NB4 (cell line): ENCODE measurements around the gene UBE2D2.

Source experiments
- POLR2A ChIP-seq: IDR thresholded peaks from 2 replicates; pipeline ENCODE4 v1.6.1; 2011; ENCODE audit warnings: mild to moderate bottlenecking; ENCODE audit not compliant: insufficient read length; ENCODE audit errors: extremely low read depth
- TF ChIP-seq, protein P1 (sequence below): IDR thresholded peaks from one replicate; pipeline ENCODE4 v1.5.1; 2012; ENCODE audit warnings: low read depth, low read length

DNA sequence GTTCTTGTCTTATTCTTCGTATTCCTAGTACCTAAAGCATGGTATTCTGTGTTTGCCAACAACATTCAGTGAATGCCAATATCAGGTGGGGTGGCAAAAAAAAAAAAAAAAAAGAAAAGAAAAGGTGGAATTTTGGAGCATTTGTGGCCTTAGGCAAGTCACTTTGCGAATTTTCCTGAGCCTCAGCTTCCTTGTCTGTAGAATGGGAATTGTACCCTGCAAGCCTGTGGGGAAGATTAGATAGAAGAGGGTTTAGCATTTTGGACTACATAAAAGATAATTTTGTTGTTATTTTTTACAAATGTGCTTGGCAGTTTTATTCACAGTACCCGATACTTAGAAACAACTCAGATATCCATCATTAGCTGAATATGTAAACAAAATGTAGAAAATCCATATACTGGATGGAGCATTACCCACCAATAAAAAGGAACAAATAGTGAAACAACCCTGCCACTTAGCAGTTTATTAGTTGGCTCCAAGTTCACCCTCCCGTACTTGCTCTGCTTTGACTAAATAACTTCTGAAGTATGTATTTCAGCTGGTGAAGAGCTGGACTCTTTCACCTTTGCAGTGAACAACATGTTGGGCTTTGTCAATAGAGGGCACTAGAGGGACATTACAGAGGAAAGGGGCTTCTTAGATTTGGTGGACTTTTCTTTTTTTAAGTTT, 13.6 kb downstream of the UBE2D2 start:
- TF ChIP-seq POLR2A = no peak
- TF ChIP-seq, protein P1, sequence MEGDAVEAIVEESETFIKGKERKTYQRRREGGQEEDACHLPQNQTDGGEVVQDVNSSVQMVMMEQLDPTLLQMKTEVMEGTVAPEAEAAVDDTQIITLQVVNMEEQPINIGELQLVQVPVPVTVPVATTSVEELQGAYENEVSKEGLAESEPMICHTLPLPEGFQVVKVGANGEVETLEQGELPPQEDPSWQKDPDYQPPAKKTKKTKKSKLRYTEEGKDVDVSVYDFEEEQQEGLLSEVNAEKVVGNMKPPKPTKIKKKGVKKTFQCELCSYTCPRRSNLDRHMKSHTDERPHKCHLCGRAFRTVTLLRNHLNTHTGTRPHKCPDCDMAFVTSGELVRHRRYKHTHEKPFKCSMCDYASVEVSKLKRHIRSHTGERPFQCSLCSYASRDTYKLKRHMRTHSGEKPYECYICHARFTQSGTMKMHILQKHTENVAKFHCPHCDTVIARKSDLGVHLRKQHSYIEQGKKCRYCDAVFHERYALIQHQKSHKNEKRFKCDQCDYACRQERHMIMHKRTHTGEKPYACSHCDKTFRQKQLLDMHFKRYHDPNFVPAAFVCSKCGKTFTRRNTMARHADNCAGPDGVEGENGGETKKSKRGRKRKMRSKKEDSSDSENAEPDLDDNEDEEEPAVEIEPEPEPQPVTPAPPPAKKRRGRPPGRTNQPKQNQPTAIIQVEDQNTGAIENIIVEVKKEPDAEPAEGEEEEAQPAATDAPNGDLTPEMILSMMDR = peak; percentile 68
